Right kidney (tissue), 1 donor: ENCODE data around the gene RESP18.

Experiments
- DNase-seq: peaks from one replicate; pipeline ENCODE4 v3.0.0-alpha.2; 2016

RESP18 gene

DNA sequence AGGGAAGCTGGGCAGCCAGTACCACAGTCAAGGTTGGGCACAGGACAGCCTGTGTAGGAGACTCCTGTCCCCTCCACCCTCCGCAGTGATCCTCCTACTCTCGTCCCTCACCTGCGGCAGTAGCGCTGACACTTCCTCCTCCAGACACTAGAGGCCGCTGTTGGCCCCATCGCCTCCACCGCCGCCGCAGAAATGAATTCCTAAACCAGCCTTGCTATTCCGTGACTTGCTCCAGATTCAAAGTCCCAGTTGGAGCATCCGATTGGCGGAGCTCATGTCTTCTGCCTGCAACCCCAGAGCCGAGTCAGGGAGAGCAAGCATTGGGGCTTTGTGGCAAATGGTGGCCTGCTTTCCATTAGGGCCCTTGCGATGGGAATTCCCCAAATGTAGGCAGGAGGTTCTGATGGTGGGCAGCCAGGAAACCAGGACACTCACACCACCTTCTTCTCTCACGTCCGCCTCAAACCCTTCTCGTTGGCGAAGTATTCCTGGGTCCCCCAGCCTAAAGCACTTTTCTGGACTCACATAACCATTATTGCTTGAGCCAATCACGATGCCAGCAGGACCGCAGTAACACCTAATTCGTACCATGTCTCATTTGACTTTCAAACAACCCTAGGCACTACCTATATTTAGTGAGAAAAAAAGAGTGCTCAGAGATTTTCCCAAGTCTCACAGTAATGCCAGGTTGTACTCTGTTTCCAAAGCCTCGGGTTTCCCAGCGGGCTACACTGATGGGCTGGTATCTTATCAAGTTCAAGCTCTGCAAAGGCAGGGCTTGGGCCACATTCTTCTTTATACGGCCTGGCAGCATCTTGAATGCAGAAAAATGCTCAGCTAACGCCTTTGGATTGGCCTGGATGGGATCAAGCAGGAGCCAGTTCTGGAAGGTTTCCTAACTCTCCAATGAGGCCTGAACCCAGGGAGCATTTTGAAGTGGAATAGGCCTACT, 54.6 kb downstream of the RESP18 start:
- DNase-seq, result peak; percentile 77
